GM10847 (cell line): ENCODE measurements around the gene CEP152.

Source experiments
- POLR2A ChIP-seq: IDR thresholded peaks from 2 replicates; pipeline ENCODE4 v1.6.1; 2011; ENCODE audit not compliant: insufficient read length; ENCODE audit errors: extremely low read depth

CEP152 gene

GRCh38 chr15:48828471-48828870 is 17.6 kb upstream of the CEP152 start:
- no peak for TF ChIP-seq POLR2A

- TF ChIP-seq POLR2A: no peak
Measured at GRCh38 chr15:48825075-48825474, 14.2 kb upstream of the CEP152 start.

- TF ChIP-seq POLR2A: no peak
Measured at GRCh38 chr15:48823706-48824105, 12.8 kb upstream of the CEP152 start.

- no peak for TF ChIP-seq POLR2A
Measured at GRCh38 chr15:48823237-48823636, 12.4 kb upstream of the CEP152 start.

- TF ChIP-seq POLR2A: no peak
Measured at GRCh38 chr15:48814286-48814685, 3.4 kb upstream of the CEP152 start.

- TF ChIP-seq POLR2A: no peak
Measured at GRCh38 chr15:48811325-48811958, 573 bp upstream of the CEP152 start.

GRCh38 chr15:48806151-48806550 is 4.7 kb downstream of the CEP152 start:
- no peak for TF ChIP-seq POLR2A

GRCh38 chr15:48805591-48805990 is 5.3 kb downstream of the CEP152 start:
- no peak for TF ChIP-seq POLR2A

GRCh38 chr15:48803877-48804276 is 7.0 kb downstream of the CEP152 start:
- TF ChIP-seq POLR2A: no peak

GRCh38 chr15:48802867-48803266 is 8.0 kb downstream of the CEP152 start:
- no peak for TF ChIP-seq POLR2A

GRCh38 chr15:48802257-48802656 is 8.6 kb downstream of the CEP152 start:
- TF ChIP-seq POLR2A: no peak

GRCh38 chr15:48800811-48801455 is 9.9 kb downstream of the CEP152 start:
- no peak for TF ChIP-seq POLR2A

GRCh38 chr15:48800245-48800644 is 10.6 kb downstream of the CEP152 start:
- no peak for TF ChIP-seq POLR2A

- no peak for TF ChIP-seq POLR2A
Measured at GRCh38 chr15:48798319-48798718, 12.6 kb downstream of the CEP152 start.

GRCh38 chr15:48796930-48797329 is 13.9 kb downstream of the CEP152 start:
- no peak for TF ChIP-seq POLR2A

GRCh38 chr15:48796521-48796920 is 14.3 kb downstream of the CEP152 start:
- TF ChIP-seq POLR2A: no peak

- TF ChIP-seq POLR2A: no peak
Measured at GRCh38 chr15:48795901-48796300, 15.0 kb downstream of the CEP152 start.
